ENCODE results near the gene FAM78A.

- TF ChIP-seq CTCF (conservative IDR thresholded peaks at IDR 0.05): no peak
- TF ChIP-seq EZH2 (IDR thresholded peaks at IDR 0.05; ENCODE audit: low read depth): no peak
Observed at GRCh38 chr9:131217331-131218031, 58.8 kb downstream of the FAM78A start.

Data from PC-9 (cell line).